ENCODE data around the gene CFAP74. TPM values are rescaled to one million over a fixed set of nuclear protein-coding genes. Genes with fewer than 3 reads are reported as not detected.

Gene CFAP74
- total and polyA plus RNA-seq, 9 of the 15 experiments (the other 6 are each of a cell fraction or from before 2014, with no cell fraction given) = 0.03 to 0.15 (median 0.05) TPM; not detected in 6

DNA sequence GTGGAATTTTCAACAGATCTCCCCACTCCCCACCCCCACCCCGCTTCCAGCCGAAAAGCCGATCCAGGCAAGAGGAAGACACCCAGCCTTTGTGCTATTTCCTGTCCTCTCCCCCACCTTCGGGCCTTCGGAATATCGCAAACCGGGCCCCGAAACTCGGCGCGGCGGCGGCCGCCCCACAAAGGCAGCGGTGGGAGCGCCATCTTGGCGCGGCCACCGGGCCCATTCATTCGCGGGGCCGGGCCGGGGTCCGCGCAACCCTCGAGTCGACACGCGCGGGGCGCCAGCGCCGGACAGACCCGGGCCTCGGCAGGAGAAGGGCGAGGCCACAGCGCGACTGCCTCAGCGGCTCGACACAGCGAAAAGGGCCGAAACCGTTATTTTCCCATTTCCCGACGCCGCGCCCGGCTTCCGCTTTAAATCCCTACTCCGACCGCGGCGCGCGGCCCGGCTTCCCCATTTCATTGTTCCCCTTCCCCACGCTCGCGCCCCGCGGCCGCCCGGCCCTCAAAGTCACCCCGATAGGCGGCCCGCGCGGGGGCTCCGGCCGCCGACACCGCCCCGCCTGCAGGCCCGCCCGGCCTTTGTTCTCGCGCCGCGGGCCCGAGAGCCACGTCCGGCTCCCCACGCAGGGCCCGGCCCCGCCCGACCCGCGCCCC lies 113.6 kb downstream of the CFAP74 start (continued):
- TF ChIP-seq RBM14 (IDR thresholded peaks at IDR 0.05; ENCODE audit: borderline replicate concordance, insufficient read depth, low read depth, low read length) = peak; percentile 82; the same call in 1 of the 2 replicates
- TF ChIP-seq, protein P1, sequence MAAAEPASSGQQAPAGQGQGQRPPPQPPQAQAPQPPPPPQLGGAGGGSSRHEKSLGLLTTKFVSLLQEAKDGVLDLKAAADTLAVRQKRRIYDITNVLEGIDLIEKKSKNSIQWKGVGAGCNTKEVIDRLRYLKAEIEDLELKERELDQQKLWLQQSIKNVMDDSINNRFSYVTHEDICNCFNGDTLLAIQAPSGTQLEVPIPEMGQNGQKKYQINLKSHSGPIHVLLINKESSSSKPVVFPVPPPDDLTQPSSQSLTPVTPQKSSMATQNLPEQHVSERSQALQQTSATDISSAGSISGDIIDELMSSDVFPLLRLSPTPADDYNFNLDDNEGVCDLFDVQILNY (CRISPR knock-in tag; IDR thresholded peaks at IDR 0.05) = peak; percentile 72; the same call in 1 of the 2 replicates
- TF ChIP-seq NCOA1 (IDR thresholded peaks at IDR 0.05; ENCODE audit: low read depth) = no peak
- TF ChIP-seq RUNX1 (IDR thresholded peaks at IDR 0.05; ENCODE audit: low read depth) = 0 out of 2 replicates have a peak, but pooled peaks have one; percentile 42
- TF ChIP-seq GTF2E2 (tag; IDR thresholded peaks at IDR 0.05) = peak; percentile 43; the same call in 1 of the 2 replicates
- TF ChIP-seq, protein P2, sequence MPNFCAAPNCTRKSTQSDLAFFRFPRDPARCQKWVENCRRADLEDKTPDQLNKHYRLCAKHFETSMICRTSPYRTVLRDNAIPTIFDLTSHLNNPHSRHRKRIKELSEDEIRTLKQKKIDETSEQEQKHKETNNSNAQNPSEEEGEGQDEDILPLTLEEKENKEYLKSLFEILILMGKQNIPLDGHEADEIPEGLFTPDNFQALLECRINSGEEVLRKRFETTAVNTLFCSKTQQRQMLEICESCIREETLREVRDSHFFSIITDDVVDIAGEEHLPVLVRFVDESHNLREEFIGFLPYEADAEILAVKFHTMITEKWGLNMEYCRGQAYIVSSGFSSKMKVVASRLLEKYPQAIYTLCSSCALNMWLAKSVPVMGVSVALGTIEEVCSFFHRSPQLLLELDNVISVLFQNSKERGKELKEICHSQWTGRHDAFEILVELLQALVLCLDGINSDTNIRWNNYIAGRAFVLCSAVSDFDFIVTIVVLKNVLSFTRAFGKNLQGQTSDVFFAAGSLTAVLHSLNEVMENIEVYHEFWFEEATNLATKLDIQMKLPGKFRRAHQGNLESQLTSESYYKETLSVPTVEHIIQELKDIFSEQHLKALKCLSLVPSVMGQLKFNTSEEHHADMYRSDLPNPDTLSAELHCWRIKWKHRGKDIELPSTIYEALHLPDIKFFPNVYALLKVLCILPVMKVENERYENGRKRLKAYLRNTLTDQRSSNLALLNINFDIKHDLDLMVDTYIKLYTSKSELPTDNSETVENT (CRISPR knock-in tag; IDR thresholded peaks at IDR 0.05) = 0 out of 2 replicates have a peak, but pooled peaks have one; percentile 24
- no peak for TF ChIP-seq BHLHE40 (IDR thresholded peaks at IDR 0.05; ENCODE audit: low read length)
- TF ChIP-seq FUS (optimal IDR thresholded peaks at IDR 0.05; ENCODE audit: low read depth, low read length) = peak; percentile 19
- peak; percentile 59 for TF ChIP-seq GATAD2B (IDR thresholded peaks at IDR 0.05; ENCODE audit: borderline replicate concordance)
- TF ChIP-seq, protein P3, sequence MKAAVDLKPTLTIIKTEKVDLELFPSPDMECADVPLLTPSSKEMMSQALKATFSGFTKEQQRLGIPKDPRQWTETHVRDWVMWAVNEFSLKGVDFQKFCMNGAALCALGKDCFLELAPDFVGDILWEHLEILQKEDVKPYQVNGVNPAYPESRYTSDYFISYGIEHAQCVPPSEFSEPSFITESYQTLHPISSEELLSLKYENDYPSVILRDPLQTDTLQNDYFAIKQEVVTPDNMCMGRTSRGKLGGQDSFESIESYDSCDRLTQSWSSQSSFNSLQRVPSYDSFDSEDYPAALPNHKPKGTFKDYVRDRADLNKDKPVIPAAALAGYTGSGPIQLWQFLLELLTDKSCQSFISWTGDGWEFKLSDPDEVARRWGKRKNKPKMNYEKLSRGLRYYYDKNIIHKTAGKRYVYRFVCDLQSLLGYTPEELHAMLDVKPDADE (conservative IDR thresholded peaks at IDR 0.05; ENCODE audit: control insufficient read depth, low read depth, low read length) = no peak; the same call in 1 of the 2 replicates
- TF ChIP-seq ADNP (tag; IDR thresholded peaks at IDR 0.05) = no peak
- TF ChIP-seq, protein P4, sequence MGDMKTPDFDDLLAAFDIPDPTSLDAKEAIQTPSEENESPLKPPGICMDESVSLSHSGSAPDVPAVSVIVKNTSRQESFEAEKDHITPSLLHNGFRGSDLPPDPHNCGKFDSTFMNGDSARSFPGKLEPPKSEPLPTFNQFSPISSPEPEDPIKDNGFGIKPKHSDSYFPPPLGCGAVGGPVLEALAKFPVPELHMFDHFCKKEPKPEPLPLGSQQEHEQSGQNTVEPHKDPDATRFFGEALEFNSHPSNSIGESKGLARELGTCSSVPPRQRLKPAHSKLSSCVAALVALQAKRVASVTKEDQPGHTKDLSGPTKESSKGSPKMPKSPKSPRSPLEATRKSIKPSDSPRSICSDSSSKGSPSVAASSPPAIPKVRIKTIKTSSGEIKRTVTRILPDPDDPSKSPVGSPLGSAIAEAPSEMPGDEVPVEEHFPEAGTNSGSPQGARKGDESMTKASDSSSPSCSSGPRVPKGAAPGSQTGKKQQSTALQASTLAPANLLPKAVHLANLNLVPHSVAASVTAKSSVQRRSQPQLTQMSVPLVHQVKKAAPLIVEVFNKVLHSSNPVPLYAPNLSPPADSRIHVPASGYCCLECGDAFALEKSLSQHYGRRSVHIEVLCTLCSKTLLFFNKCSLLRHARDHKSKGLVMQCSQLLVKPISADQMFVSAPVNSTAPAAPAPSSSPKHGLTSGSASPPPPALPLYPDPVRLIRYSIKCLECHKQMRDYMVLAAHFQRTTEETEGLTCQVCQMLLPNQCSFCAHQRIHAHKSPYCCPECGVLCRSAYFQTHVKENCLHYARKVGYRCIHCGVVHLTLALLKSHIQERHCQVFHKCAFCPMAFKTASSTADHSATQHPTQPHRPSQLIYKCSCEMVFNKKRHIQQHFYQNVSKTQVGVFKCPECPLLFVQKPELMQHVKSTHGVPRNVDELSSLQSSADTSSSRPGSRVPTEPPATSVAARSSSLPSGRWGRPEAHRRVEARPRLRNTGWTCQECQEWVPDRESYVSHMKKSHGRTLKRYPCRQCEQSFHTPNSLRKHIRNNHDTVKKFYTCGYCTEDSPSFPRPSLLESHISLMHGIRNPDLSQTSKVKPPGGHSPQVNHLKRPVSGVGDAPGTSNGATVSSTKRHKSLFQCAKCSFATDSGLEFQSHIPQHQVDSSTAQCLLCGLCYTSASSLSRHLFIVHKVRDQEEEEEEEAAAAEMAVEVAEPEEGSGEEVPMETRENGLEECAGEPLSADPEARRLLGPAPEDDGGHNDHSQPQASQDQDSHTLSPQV (IDR thresholded peaks at IDR 0.05) = no peak
- no peak for TF ChIP-seq HDAC2 (IDR thresholded peaks at IDR 0.05)
- TF ChIP-seq, protein P5, sequence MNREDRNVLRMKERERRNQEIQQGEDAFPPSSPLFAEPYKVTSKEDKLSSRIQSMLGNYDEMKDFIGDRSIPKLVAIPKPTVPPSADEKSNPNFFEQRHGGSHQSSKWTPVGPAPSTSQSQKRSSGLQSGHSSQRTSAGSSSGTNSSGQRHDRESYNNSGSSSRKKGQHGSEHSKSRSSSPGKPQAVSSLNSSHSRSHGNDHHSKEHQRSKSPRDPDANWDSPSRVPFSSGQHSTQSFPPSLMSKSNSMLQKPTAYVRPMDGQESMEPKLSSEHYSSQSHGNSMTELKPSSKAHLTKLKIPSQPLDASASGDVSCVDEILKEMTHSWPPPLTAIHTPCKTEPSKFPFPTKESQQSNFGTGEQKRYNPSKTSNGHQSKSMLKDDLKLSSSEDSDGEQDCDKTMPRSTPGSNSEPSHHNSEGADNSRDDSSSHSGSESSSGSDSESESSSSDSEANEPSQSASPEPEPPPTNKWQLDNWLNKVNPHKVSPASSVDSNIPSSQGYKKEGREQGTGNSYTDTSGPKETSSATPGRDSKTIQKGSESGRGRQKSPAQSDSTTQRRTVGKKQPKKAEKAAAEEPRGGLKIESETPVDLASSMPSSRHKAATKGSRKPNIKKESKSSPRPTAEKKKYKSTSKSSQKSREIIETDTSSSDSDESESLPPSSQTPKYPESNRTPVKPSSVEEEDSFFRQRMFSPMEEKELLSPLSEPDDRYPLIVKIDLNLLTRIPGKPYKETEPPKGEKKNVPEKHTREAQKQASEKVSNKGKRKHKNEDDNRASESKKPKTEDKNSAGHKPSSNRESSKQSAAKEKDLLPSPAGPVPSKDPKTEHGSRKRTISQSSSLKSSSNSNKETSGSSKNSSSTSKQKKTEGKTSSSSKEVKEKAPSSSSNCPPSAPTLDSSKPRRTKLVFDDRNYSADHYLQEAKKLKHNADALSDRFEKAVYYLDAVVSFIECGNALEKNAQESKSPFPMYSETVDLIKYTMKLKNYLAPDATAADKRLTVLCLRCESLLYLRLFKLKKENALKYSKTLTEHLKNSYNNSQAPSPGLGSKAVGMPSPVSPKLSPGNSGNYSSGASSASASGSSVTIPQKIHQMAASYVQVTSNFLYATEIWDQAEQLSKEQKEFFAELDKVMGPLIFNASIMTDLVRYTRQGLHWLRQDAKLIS (CRISPR knock-in tag; IDR thresholded peaks at IDR 0.05) = peak; percentile 60; the same call in 1 of the 2 replicates
